Prostate gland (tissue), 2 donors: ENCODE results near the gene STARD10. TPM values are rescaled to one million over a fixed set of nuclear protein-coding genes. Genes with fewer than 3 reads are reported as not detected.

Experiments used
- DNase-seq: peaks from one replicate; pipeline ENCODE4 v3.0.0-alpha.2; 2019; ENCODE audit warnings: low spot score
- H3K27ac ChIP-seq, 2 donors: fragments of 200-600 bp; sonication (generic); 2 replicates each; pipeline ENCODE4 v1.5.1; 2017 to 2019
- H3K27me3 ChIP-seq: fragments of 200-600 bp; sonication (generic); replicated peaks from 2 replicates; pipeline ENCODE4 v1.5.1; 2019; ENCODE audit not compliant: insufficient read depth
- H3K36me3 ChIP-seq, 2 donors: fragments of 200-600 bp; sonication (generic); 1 replicate in 1 of 2; 2 replicates in 1 of 2; pipeline versions ENCODE4 v1.5.1 to v1.8.1; 2017 to 2019
- H3K4me1 ChIP-seq: fragments of 200-600 bp; sonication (generic); replicated peaks from 2 replicates; pipeline ENCODE4 v1.5.1; 2019
- H3K4me3 ChIP-seq, 2 donors: fragments of 200-600 bp; sonication (generic); 2 replicates each; pipeline ENCODE4 v1.5.1; 2017 to 2019
- H3K9me3 ChIP-seq: fragments of 200-600 bp; sonication (generic); 2 replicates; pipeline ENCODE4 v1.5.1; 2017
- POLR2A ChIP-seq: fragments of 450-650 bp; IDR thresholded peaks from one replicate; pipeline ENCODE4 v1.6.1; 2016; ENCODE audit warnings: antibody characterized with exemption, mild to moderate bottlenecking
- POLR2AphosphoS5 ChIP-seq: sonication (generic); formaldehyde crosslinking; IDR thresholded peaks from one replicate; pipeline ENCODE4 v1.6.1; 2017; ENCODE audit warnings: antibody characterized with exemption
- WGBS: methylation state at CpG from one replicate; pipeline ENCODE4 v1.1.5; 2018; 5-methylcytosine and 5-hydroxymethylcytosine counted together
- intact Hi-C: fragments of 100-400 bp; cut with DNase I; formaldehyde crosslinking; loops from one replicate; pipeline ENCODE4 v1.14.2; 2022
- total RNA-seq, 2 donors: library from RNA; depleted of rRNA; stranded (reverse); fragments of >200 nt; gene quantifications; one replicate each; pipeline ENCODE4 v1.1.0, GENCODE V29; 2016
- TF ChIP-seq, protein P1 (sequence below), 4 experiments: fragments of 200-600 bp in 2 of 4; fragments of 450-650 bp in 2 of 4; sonication (generic) in 2 of 4; IDR thresholded peaks; 1 replicate in 3 of 4; 2 replicates in 1 of 4; pipeline ENCODE4 v1.5.1; 2016 to 2019; ENCODE audit warnings: antibody characterized with exemption in 4 of 4, mild to moderate bottlenecking in 2 of 4, moderate library complexity in 2 of 4

Gene STARD10
- total RNA-seq, 2 donors from 2014 or later = 132 to 208 TPM

DNA sequence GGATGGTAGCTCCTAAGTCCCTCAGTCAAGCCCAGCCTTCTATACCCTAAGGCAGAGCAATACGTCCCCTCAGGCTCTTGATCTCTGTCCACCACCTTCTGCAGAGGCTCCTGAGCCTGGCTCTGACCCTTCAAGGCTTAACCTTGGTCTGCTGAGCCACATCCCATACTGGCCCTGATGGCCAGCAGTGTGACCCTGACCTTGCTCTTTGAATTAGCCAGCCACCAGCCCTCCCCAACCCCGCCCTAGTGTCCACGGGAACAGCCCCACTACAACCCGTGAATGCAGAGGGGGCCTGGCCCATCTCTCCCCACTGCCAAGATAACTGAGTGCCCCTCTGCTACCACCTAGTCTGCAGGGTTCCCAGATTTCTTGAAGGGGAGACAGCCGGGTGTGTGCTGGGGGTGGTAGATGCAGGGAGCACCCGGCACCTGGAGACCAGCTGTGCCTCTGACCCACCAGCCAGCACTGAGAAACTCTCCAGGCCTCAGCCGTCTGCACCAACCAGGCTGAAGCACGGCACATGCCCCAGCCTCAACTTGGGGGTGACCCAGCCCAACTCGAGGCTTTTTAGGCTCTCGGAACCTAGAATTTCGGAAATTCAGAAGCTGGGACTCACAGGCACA is 47.8 kb downstream of the STARD10 start:
- Histone ChIP-seq H3K4me1 (no peaks in the 10 kb centered on the region), H3K9me3 (no peaks in the 10 kb centered on the region), H3K36me3 (no peaks in the 10 kb centered on the region), H3K27ac (no peak overlapping the region), H3K27me3 (no peaks in the 10 kb centered on the region), H3K4me3 (no peak overlapping the region)
- no peak for DNase-seq
- intact Hi-C loops = no loop called here
- TF ChIP-seq, protein P1, sequence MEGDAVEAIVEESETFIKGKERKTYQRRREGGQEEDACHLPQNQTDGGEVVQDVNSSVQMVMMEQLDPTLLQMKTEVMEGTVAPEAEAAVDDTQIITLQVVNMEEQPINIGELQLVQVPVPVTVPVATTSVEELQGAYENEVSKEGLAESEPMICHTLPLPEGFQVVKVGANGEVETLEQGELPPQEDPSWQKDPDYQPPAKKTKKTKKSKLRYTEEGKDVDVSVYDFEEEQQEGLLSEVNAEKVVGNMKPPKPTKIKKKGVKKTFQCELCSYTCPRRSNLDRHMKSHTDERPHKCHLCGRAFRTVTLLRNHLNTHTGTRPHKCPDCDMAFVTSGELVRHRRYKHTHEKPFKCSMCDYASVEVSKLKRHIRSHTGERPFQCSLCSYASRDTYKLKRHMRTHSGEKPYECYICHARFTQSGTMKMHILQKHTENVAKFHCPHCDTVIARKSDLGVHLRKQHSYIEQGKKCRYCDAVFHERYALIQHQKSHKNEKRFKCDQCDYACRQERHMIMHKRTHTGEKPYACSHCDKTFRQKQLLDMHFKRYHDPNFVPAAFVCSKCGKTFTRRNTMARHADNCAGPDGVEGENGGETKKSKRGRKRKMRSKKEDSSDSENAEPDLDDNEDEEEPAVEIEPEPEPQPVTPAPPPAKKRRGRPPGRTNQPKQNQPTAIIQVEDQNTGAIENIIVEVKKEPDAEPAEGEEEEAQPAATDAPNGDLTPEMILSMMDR (IDR thresholded peaks at IDR 0.05) = no peak
- no peak for TF ChIP-seq POLR2A
- no peak for TF ChIP-seq POLR2AphosphoS5
- WGBS = 79% methylated on average over 11 of the region's 11 CpGs

DNA sequence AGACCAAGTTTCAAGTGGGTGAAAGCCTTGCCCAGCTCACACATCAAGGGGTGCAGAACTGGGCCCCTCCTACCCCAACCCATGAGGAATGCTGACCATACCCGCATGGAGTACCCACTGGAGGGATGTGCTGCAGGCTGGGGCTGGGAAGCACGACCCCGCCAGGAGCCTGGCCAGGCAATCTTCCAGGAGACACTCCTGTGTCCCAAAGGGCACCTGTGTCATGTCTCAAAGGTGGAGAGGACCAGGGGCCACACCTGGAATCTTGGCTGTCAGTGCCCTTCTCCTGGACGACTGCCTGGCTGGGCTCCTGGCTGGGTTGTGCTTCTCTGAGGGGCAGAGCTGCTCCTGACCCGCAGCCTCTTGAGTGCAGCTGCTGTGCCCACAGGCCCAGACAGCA is 48.3 kb downstream of the STARD10 start:
- Histone ChIP-seq H3K4me1 (no peaks in the 10 kb centered on the region), H3K4me3 (no peak overlapping the region), H3K36me3 (no peaks in the 10 kb centered on the region), H3K27me3 (no peaks in the 10 kb centered on the region), H3K9me3 (no peaks in the 10 kb centered on the region), H3K27ac (no peak overlapping the region)
- WGBS = 87% methylated on average over 5 of the region's 5 CpGs
- intact Hi-C loops = no loop called here
- TF ChIP-seq POLR2A (no peak), POLR2AphosphoS5 (no peak)
- TF ChIP-seq, protein P1 (IDR thresholded peaks at IDR 0.05) = no peak
- DNase-seq = no peak

DNA sequence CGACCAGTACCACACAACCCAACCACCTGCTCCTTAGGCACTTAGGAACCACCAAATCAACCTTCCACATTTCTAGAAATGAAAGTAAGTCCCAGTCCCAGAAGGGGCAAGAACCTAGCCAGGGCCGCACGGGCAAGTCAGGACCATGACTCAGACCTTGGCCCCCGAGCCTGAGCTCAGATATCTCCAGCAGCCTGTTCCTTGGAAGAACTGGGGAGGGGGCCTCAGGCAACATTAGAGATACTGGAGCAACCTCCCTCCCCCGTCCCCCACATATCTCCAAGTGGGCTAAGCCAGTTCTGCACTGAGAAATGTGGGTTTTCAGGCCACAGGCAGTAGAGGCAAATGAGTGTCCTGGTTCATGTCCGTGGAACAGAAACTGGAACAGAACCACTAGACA is 49.4 kb downstream of the STARD10 start:
- H3K4me1 ChIP-seq = no peaks in the 10 kb centered on the region
- intact Hi-C loops = no loop called here
- no peaks in the 10 kb centered on the region for H3K27me3 ChIP-seq
- no peak overlapping the region for H3K27ac ChIP-seq
- no peaks in the 10 kb centered on the region for H3K36me3 ChIP-seq
- no peak for DNase-seq
- no peaks in the 10 kb centered on the region for H3K9me3 ChIP-seq
- TF ChIP-seq, protein P1 (IDR thresholded peaks at IDR 0.05) = no peak
- TF ChIP-seq POLR2A = no peak
- TF ChIP-seq POLR2AphosphoS5 = no peak
- 67% methylated on average over 6 of the region's 6 CpGs for WGBS
- H3K4me3 ChIP-seq = no peak overlapping the region

DNA sequence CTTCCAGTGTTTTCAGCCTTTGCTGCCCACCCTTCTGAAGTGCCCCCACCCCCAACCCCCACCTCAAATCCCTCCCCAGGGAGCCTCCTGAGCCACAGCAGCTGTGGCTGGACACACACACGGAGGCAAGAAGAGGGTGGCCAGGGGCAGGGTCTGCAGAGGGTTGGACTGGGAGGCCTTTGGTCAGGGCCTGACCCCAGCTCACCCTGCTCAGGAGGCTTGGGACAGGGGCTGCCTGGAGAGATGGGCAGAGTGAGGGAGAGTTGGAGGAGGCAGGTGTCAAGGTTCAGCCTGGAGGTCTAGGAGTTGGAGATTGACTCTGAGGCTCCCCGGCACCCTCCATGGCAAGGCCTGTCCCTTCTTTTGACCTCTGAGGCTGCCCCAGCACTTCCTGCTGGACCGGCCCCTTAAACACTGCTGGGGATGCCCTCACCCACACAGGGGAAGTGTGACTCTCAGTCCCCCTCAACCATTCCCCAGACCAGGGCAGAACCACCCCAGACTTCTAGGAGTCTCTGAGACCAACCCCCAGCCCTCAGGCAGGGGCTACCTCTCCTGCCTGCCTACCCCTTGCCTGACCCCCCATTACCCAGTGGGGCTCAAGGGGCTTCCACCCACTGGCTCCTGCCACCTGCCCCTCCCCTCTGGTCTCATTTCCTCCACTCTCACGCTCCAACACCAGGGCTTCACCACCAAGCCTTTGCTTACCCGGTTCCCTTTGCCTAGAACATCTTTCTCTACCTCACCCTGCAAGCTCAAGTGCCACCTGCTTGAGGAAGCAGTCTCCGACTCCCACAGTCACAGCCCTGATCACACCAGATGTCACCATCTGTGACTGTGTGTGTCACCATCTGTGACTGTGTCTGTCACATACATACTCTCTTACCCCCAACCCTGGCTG is 50.3 kb downstream of the STARD10 start:
- intact Hi-C loops = no loop called here
- DNase-seq = no peak
- WGBS = 96% methylated on average over 6 of the region's 6 CpGs
- TF ChIP-seq POLR2A (no peak), POLR2AphosphoS5 (no peak)
- TF ChIP-seq, protein P1 (IDR thresholded peaks at IDR 0.05) = no peak
- no peaks in the 10 kb centered on the region for H3K4me1 ChIP-seq
- H3K4me3 ChIP-seq = no peak overlapping the region
- no peaks in the 10 kb centered on the region for H3K27me3 ChIP-seq
- no peak overlapping the region for H3K27ac ChIP-seq
- no peaks in the 10 kb centered on the region for H3K36me3 ChIP-seq
- H3K9me3 ChIP-seq = no peaks in the 10 kb centered on the region
